ENCODE measurements around the gene VSIR.

VSIR gene

GRCh38 chr10:71780719-71781118, 7.4 kb upstream of the VSIR start:
- H3K4me3 ChIP-seq (replicated peaks; ENCODE audit: insufficient read depth, low read length), result no peak overlapping the region
- DNase-seq (ENCODE audit: low read depth in 1 of 2, low spot score in 1 of 2), result no peak
- TF ChIP-seq SPI1 (IDR thresholded peaks at IDR 0.05; ENCODE audit: borderline replicate concordance, low read depth) (no peak), POLR2AphosphoS5 (IDR thresholded peaks at IDR 0.05; ENCODE audit: low read depth) (no peak), REST (IDR thresholded peaks at IDR 0.05; ENCODE audit: insufficient replicate concordance, low read depth) (no peak), GABPA (IDR thresholded peaks at IDR 0.05; ENCODE audit: low read depth) (no peak)
- TF ChIP-seq, protein P1, sequence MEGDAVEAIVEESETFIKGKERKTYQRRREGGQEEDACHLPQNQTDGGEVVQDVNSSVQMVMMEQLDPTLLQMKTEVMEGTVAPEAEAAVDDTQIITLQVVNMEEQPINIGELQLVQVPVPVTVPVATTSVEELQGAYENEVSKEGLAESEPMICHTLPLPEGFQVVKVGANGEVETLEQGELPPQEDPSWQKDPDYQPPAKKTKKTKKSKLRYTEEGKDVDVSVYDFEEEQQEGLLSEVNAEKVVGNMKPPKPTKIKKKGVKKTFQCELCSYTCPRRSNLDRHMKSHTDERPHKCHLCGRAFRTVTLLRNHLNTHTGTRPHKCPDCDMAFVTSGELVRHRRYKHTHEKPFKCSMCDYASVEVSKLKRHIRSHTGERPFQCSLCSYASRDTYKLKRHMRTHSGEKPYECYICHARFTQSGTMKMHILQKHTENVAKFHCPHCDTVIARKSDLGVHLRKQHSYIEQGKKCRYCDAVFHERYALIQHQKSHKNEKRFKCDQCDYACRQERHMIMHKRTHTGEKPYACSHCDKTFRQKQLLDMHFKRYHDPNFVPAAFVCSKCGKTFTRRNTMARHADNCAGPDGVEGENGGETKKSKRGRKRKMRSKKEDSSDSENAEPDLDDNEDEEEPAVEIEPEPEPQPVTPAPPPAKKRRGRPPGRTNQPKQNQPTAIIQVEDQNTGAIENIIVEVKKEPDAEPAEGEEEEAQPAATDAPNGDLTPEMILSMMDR (IDR thresholded peaks at IDR 0.05; ENCODE audit: insufficient read depth, low read length), result no peak
- H3K27ac ChIP-seq (replicated peaks), result no peak overlapping the region
- no peaks in the 10 kb centered on the region for H3K27me3 ChIP-seq (ENCODE audit: insufficient read depth, poor library complexity, severe bottlenecking)

GRCh38 chr10:71780156-71780555, 6.8 kb upstream of the VSIR start:
- TF ChIP-seq GABPA (IDR thresholded peaks at IDR 0.05; ENCODE audit: low read depth) (no peak), SPI1 (IDR thresholded peaks at IDR 0.05; ENCODE audit: borderline replicate concordance, low read depth) (no peak), REST (IDR thresholded peaks at IDR 0.05; ENCODE audit: insufficient replicate concordance, low read depth) (no peak), POLR2AphosphoS5 (IDR thresholded peaks at IDR 0.05; ENCODE audit: low read depth) (no peak)
- TF ChIP-seq, protein P1 (IDR thresholded peaks at IDR 0.05; ENCODE audit: insufficient read depth, low read length), result no peak
- DNase-seq (ENCODE audit: low read depth in 1 of 2, low spot score in 1 of 2), result no peak
- Histone ChIP-seq H3K27ac (replicated peaks) (no peak overlapping the region), H3K27me3 (ENCODE audit: insufficient read depth, poor library complexity, severe bottlenecking) (no peaks in the 10 kb centered on the region), H3K4me3 (replicated peaks; ENCODE audit: insufficient read depth, low read length) (no peak overlapping the region)

- Histone ChIP-seq H3K27me3 (ENCODE audit: insufficient read depth, poor library complexity, severe bottlenecking) (no peaks in the 10 kb centered on the region), H3K27ac (replicated peaks) (no peak overlapping the region), H3K4me3 (replicated peaks; ENCODE audit: insufficient read depth, low read length) (no peak overlapping the region)
- no peak for TF ChIP-seq SPI1 (IDR thresholded peaks at IDR 0.05; ENCODE audit: borderline replicate concordance, low read depth)
- peak in 1 of 2 experiments; percentile 42 for DNase-seq (ENCODE audit: low read depth in 1 of 2, low spot score in 1 of 2)
Observed at GRCh38 chr10:71779641-71780040, 6.3 kb upstream of the VSIR start.

- TF ChIP-seq POLR2AphosphoS5 (IDR thresholded peaks at IDR 0.05; ENCODE audit: low read depth), result no peak
- Histone ChIP-seq H3K4me3 (replicated peaks; ENCODE audit: insufficient read depth, low read length) (no peak overlapping the region), H3K27ac (replicated peaks) (no peak overlapping the region), H3K27me3 (ENCODE audit: insufficient read depth, poor library complexity, severe bottlenecking) (no peaks in the 10 kb centered on the region)
- no peak for DNase-seq (ENCODE audit: low read depth in 1 of 2, low spot score in 1 of 2)
Observed at GRCh38 chr10:71778071-71778825, 4.9 kb upstream of the VSIR start.

All from HL-60 (cell line).